GM12864 (cell line): ENCODE results near the gene SLC9A3.

Experiments used
- DNase-seq: peaks from one replicate; pipeline ENCODE4 v3.0.0-alpha.2; 2011; ENCODE audit warnings: low read depth
- H3K4me3 ChIP-seq: 2 replicates; pipeline ENCODE4 v1.5.1; 2011; ENCODE audit warnings: mild to moderate bottlenecking, low read depth, low read length, control low read depth
- CTCF ChIP-seq: IDR thresholded peaks from 2 replicates; pipeline ENCODE4 v1.5.1; 2011; ENCODE audit warnings: low read depth, mild to moderate bottlenecking, moderate library complexity, low read length, control low read depth, inconsistent platforms; ENCODE audit errors: missing control alignments

The SLC9A3 gene

GRCh38 chr5:538271-538771, 14.1 kb upstream of the SLC9A3 start:
- no peak for DNase-seq
- no peak for TF ChIP-seq CTCF
- no peak overlapping the region for H3K4me3 ChIP-seq

GRCh38 chr5:537621-538071, 13.4 kb upstream of the SLC9A3 start:
- TF ChIP-seq CTCF = no peak
- no peak overlapping the region for H3K4me3 ChIP-seq
- DNase-seq = no peak

GRCh38 chr5:537098-537497, 12.8 kb upstream of the SLC9A3 start:
- no peak overlapping the region for H3K4me3 ChIP-seq
- DNase-seq = no peak
- no peak for TF ChIP-seq CTCF

- no peak overlapping the region for H3K4me3 ChIP-seq
- no peak for DNase-seq
- no peak for TF ChIP-seq CTCF
Measured at GRCh38 chr5:535846-536698, 11.8 kb upstream of the SLC9A3 start.

GRCh38 chr5:534743-535671, 10.8 kb upstream of the SLC9A3 start:
- DNase-seq = no peak
- no peak overlapping the region for H3K4me3 ChIP-seq

More at GRCh38 chr5:534743-535671, 10.8 kb upstream of the SLC9A3 start:
- TF ChIP-seq CTCF = no peak
